Neural cell (in vitro differentiated cells): ENCODE data around the gene EYS.

Experiments used
- EP300 ChIP-seq: fragments of 450-650 bp; conservative IDR thresholded peaks from 2 replicates; pipeline ENCODE4 v1.6.1; 2014; ENCODE audit warnings: antibody characterized with exemption, mild to moderate bottlenecking, moderate library complexity; ENCODE audit not compliant: poor library complexity, severe bottlenecking
- EZH2 ChIP-seq: fragments of 200-600, 300-800 bp; shearing (Covaris generic), sonication (generic); IDR thresholded peaks from 2 replicates; pipeline ENCODE4 v1.6.1; 2014; ENCODE audit warnings: antibody characterized with exemption, low read length, borderline replicate concordance, mild to moderate bottlenecking; ENCODE audit not compliant: insufficient read depth, poor library complexity, severe bottlenecking
- MXI1 ChIP-seq: fragments of 450-650 bp; conservative IDR thresholded peaks from 2 replicates; pipeline ENCODE4 v1.6.1; 2014; ENCODE audit warnings: antibody characterized with exemption, mild to moderate bottlenecking; ENCODE audit not compliant: poor library complexity, severe bottlenecking
- POLR2AphosphoS5 ChIP-seq: IDR thresholded peaks from 2 replicates; pipeline ENCODE4 v1.6.1; 2012
- SMC3 ChIP-seq: fragments of 450-650 bp; conservative IDR thresholded peaks from 2 replicates; pipeline ENCODE4 v1.6.1; 2014; ENCODE audit warnings: antibody characterized with exemption, mild to moderate bottlenecking, moderate library complexity; ENCODE audit not compliant: poor library complexity
- TAF1 ChIP-seq: IDR thresholded peaks from 2 replicates; pipeline ENCODE4 v1.6.1; 2012; ENCODE audit warnings: low read depth
- TF ChIP-seq, protein P1 (sequence below): fragments of 450-650 bp; IDR thresholded peaks from 2 replicates; pipeline ENCODE4 v1.5.1; 2014; ENCODE audit warnings: antibody characterized with exemption, mild to moderate bottlenecking, moderate library complexity; ENCODE audit not compliant: poor library complexity, severe bottlenecking
- TF ChIP-seq, protein P2 (sequence below): IDR thresholded peaks from 2 replicates; pipeline ENCODE4 v1.6.1; 2012; ENCODE audit warnings: borderline replicate concordance

DNA sequence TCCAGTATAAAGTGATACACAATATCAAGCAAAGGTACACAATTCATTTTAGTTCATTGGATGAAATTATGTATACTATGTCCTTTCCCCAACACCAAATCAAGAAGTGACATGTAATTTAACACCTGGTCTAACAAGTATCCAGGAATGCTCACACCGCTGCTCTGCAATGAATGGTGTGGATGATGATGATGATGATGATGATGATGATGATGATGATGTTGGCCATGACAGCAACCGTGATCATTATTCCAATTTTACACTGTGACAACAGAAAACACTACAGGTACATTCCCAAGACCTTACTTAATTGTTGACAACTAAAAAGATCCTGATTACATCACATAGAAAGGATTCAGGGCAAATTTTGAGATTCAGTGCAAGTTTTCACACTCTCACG lies 1449.4 kb downstream of the EYS start:
- TF ChIP-seq, protein P1, sequence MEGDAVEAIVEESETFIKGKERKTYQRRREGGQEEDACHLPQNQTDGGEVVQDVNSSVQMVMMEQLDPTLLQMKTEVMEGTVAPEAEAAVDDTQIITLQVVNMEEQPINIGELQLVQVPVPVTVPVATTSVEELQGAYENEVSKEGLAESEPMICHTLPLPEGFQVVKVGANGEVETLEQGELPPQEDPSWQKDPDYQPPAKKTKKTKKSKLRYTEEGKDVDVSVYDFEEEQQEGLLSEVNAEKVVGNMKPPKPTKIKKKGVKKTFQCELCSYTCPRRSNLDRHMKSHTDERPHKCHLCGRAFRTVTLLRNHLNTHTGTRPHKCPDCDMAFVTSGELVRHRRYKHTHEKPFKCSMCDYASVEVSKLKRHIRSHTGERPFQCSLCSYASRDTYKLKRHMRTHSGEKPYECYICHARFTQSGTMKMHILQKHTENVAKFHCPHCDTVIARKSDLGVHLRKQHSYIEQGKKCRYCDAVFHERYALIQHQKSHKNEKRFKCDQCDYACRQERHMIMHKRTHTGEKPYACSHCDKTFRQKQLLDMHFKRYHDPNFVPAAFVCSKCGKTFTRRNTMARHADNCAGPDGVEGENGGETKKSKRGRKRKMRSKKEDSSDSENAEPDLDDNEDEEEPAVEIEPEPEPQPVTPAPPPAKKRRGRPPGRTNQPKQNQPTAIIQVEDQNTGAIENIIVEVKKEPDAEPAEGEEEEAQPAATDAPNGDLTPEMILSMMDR, result no peak
- no peak for TF ChIP-seq TAF1
- TF ChIP-seq EZH2, result no peak
- no peak for TF ChIP-seq SMC3
- TF ChIP-seq EP300, result no peak
- no peak for TF ChIP-seq POLR2AphosphoS5
- TF ChIP-seq, protein P2, sequence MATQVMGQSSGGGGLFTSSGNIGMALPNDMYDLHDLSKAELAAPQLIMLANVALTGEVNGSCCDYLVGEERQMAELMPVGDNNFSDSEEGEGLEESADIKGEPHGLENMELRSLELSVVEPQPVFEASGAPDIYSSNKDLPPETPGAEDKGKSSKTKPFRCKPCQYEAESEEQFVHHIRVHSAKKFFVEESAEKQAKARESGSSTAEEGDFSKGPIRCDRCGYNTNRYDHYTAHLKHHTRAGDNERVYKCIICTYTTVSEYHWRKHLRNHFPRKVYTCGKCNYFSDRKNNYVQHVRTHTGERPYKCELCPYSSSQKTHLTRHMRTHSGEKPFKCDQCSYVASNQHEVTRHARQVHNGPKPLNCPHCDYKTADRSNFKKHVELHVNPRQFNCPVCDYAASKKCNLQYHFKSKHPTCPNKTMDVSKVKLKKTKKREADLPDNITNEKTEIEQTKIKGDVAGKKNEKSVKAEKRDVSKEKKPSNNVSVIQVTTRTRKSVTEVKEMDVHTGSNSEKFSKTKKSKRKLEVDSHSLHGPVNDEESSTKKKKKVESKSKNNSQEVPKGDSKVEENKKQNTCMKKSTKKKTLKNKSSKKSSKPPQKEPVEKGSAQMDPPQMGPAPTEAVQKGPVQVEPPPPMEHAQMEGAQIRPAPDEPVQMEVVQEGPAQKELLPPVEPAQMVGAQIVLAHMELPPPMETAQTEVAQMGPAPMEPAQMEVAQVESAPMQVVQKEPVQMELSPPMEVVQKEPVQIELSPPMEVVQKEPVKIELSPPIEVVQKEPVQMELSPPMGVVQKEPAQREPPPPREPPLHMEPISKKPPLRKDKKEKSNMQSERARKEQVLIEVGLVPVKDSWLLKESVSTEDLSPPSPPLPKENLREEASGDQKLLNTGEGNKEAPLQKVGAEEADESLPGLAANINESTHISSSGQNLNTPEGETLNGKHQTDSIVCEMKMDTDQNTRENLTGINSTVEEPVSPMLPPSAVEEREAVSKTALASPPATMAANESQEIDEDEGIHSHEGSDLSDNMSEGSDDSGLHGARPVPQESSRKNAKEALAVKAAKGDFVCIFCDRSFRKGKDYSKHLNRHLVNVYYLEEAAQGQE, result no peak
- TF ChIP-seq MXI1, result no peak
